Common myeloid progenitor, CD34-positive (primary cell): Measurements from ENCODE around the gene RAB20.
"Not testable (repeated sequence)": the region's sequence is repeated elsewhere in the genome, so short reads cannot be mapped to it uniquely, and the experiment has no call there.

ENCODE experiments used
- CTCF ChIA-PET: fragments of 350-600 bp; sonication (Branson Sonifier 250); formaldehyde crosslinking; loops from one replicate; lab custom pipeline; 2021; ENCODE audit warnings: antibody characterized with exemption; lab: Charles Lee
- POLR2A ChIA-PET: fragments of 350-600 bp; sonication (Branson Sonifier 250); formaldehyde crosslinking; loops from one replicate; lab custom pipeline; 2021; ENCODE audit warnings: antibody characterized with exemption; lab: Charles Lee
- DNase-seq, 3 donors: peaks; one replicate each; pipeline versions ENCODE4 v3.0.0 to v3.0.0-alpha.2; 2013
- H3K27ac ChIP-seq, 2 experiments: 1 replicate in 1 of 2; 2 replicates in 1 of 2; pipeline ENCODE4 v1.7.0; 2013; ENCODE audit warnings: inconsistent platforms in 2 of 2, low read length in 2 of 2, mild to moderate bottlenecking in 2 of 2, low read depth in 1 of 2, moderate library complexity in 1 of 2; ENCODE audit not compliant: severe bottlenecking in 2 of 2, insufficient read depth in 1 of 2, poor library complexity in 1 of 2
- H3K27me3 ChIP-seq, 5 experiments: replicated peaks in 2 of 5; 1 replicate in 3 of 5; 2 replicates in 2 of 5; pipeline versions ENCODE4 v1.6.1 to v1.7.0; 2013; ENCODE audit warnings: low read length in 4 of 5, mild to moderate bottlenecking in 2 of 5, moderate library complexity in 2 of 5, inconsistent platforms in 1 of 5; ENCODE audit not compliant: insufficient read depth in 5 of 5, control insufficient read depth in 4 of 5
- H3K36me3 ChIP-seq, 4 experiments: 1 replicate in 2 of 4; 2 replicates in 2 of 4; pipeline versions ENCODE4 v1.6.1 to v1.7.0; 2013; ENCODE audit warnings: low read length in 3 of 4, control low read depth in 1 of 4, mild to moderate bottlenecking in 1 of 4; ENCODE audit not compliant: control insufficient read depth in 4 of 4, insufficient read depth in 4 of 4
- H3K4me1 ChIP-seq, 4 experiments: 1 replicate in 3 of 4; 2 replicates in 1 of 4; pipeline versions ENCODE4 v1.6.1 to v1.7.1; 2013; ENCODE audit warnings: low read length in 3 of 4, mild to moderate bottlenecking in 3 of 4, control low read depth in 1 of 4, inconsistent platforms in 1 of 4, moderate library complexity in 1 of 4; ENCODE audit not compliant: control insufficient read depth in 4 of 4, insufficient read depth in 4 of 4; ENCODE audit errors: control extremely low read depth in 1 of 4
- H3K4me3 ChIP-seq, 7 experiments: 1 replicate in 4 of 7; 2 replicates in 3 of 7; pipeline versions ENCODE4 v1.5.1 to v1.7.0; 2013; ENCODE audit warnings: mild to moderate bottlenecking in 7 of 7, low read length in 6 of 7, moderate library complexity in 6 of 7, inconsistent platforms in 2 of 7, low read depth in 2 of 7, control low read depth in 1 of 7; ENCODE audit not compliant: insufficient read depth in 4 of 7, control insufficient read depth in 1 of 7; ENCODE audit errors: extremely low read depth in 1 of 7
- H3K9me3 ChIP-seq, 5 experiments: 1 replicate in 4 of 5; 2 replicates in 1 of 5; pipeline versions ENCODE4 v1.6.1 to v1.7.1; 2013; ENCODE audit warnings: low read length in 4 of 5, mild to moderate bottlenecking in 2 of 5, inconsistent platforms in 1 of 5, low read depth in 1 of 5, moderate library complexity in 1 of 5; ENCODE audit not compliant: control insufficient read depth in 4 of 5, insufficient read depth in 2 of 5; ENCODE audit errors: control extremely low read depth in 1 of 5
- WGBS: methylation state at CpG from one replicate; pipeline ENCODE4 v1.1.5; 2013; ENCODE audit not compliant: insufficient coverage; 5-methylcytosine and 5-hydroxymethylcytosine counted together

RAB20 gene

GRCh38 chr13:110501188-110501587 lies 60.3 kb downstream of the RAB20 start:
- WGBS: 100% methylated on average over 2 of the region's 9 CpGs
- ChIA-PET CTCF (interaction anchor here (1.0 to 1.4 kb wide), 3 partner anchors 10 to 46 kb away, joined by 3 read pairs; no protein-coding TSS in a partner anchor), POLR2A (no interaction called here)
- Histone ChIP-seq H3K4me3 (no peak overlapping the region), H3K4me1 (no peaks in the 10 kb centered on the region), H3K9me3 (peaks cover 0 to 16% (median 7%) of the 10 kb centered on the region in 5 experiments), H3K27ac (no peak overlapping the region), H3K36me3 (no peaks in the 10 kb centered on the region), H3K27me3 (peaks cover 0 to 9% (median 1%) of the 10 kb centered on the region in 5 experiments)
- DNase-seq: no peak

GRCh38 chr13:110500341-110500740 lies 61.2 kb downstream of the RAB20 start:
- no peak overlapping the region for H3K4me3 ChIP-seq
- peaks cover 0 to 9% (median 1%) of the 10 kb centered on the region in 5 experiments for H3K27me3 ChIP-seq
- DNase-seq: no peak
- H3K4me1 ChIP-seq: no peaks in the 10 kb centered on the region
- ChIA-PET POLR2A (no interaction called here), CTCF (interaction anchor here (1.0 to 1.4 kb wide), 3 partner anchors 9 to 45 kb away, joined by 3 read pairs; no protein-coding TSS in a partner anchor)
- no peak overlapping the region for H3K27ac ChIP-seq
- H3K36me3 ChIP-seq: no peaks in the 10 kb centered on the region
- 100% methylated on average over 1 of the region's 3 CpGs for WGBS
- peaks cover 0 to 16% (median 7%) of the 10 kb centered on the region in 5 experiments for H3K9me3 ChIP-seq

GRCh38 chr13:110499621-110500281 lies 61.8 kb downstream of the RAB20 start:
- WGBS: 95% methylated on average over 8 of the region's 10 CpGs
- DNase-seq: no peak
- Histone ChIP-seq H3K27ac (no peak overlapping the region), H3K9me3 (peaks cover 0 to 16% (median 7%) of the 10 kb centered on the region in 5 experiments), H3K4me1 (no peaks in the 10 kb centered on the region), H3K4me3 (no peak overlapping the region), H3K27me3 (peaks cover 0 to 9% (median 1%) of the 10 kb centered on the region in 5 experiments), H3K36me3 (no peaks in the 10 kb centered on the region)
- POLR2A ChIA-PET: no interaction called here
- CTCF ChIA-PET: interaction anchor here (1.4 kb wide), 1 partner anchor 44 kb away, joined by 3 read pairs; no protein-coding TSS in a partner anchor

DNA sequence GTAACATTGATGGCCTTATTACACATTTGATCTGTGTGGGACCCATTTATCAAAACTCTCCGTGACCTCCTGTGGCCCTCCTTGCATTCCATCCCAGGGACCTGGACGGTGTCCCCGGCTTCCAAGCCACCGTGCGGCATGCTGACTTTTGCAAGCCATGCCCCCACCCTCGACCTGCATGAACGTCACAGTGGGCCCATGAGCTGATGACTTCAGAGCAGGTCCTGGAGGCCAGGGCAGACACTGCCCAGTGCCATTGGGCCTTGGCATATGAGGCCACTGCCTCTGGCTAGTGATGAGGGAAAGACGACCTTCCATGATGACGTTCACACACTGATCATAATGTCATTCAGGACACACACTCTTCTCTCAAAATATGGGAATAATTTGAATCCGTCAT lies 62.8 kb downstream of the RAB20 start:
- Histone ChIP-seq H3K27ac (no peak overlapping the region), H3K4me3 (no peak overlapping the region), H3K27me3 (peaks cover 0 to 9% (median 1%) of the 10 kb centered on the region in 5 experiments), H3K36me3 (no peaks in the 10 kb centered on the region), H3K4me1 (no peaks in the 10 kb centered on the region), H3K9me3 (peaks cover 0 to 16% (median 7%) of the 10 kb centered on the region in 5 experiments)
- WGBS: 96% methylated on average over 6 of the region's 10 CpGs
- DNase-seq: no peak
- POLR2A ChIA-PET: no interaction called here
- CTCF ChIA-PET: no interaction called here

- no peak for DNase-seq
- ChIA-PET POLR2A (no interaction called here), CTCF (no interaction called here)
- H3K36me3 ChIP-seq: no peaks in the 10 kb centered on the region
- no peaks in the 10 kb centered on the region for H3K4me1 ChIP-seq
- no peak overlapping the region for H3K4me3 ChIP-seq
- H3K27ac ChIP-seq: no peak overlapping the region
- H3K27me3 ChIP-seq: peaks cover 0 to 9% (median 1%) of the 10 kb centered on the region in 5 experiments
- H3K9me3 ChIP-seq: peaks cover 0 to 16% (median 7%) of the 10 kb centered on the region in 5 experiments
- WGBS: 95% methylated on average over 5 of the region's 5 CpGs
Measured at GRCh38 chr13:110498327-110498726, 63.2 kb downstream of the RAB20 start.

GRCh38 chr13:110497896-110498295 lies 63.6 kb downstream of the RAB20 start:
- H3K4me3 ChIP-seq, H3K27ac ChIP-seq, DNase-seq, H3K36me3 ChIP-seq, CTCF ChIA-PET, H3K27me3 ChIP-seq, H3K4me1 ChIP-seq, POLR2A ChIA-PET: not testable (repeated sequence)
- H3K9me3 ChIP-seq: peaks cover 0 to 16% (median 7%) of the 10 kb centered on the region in 5 experiments
- whole genome bisulfite sequencing: 93% methylated on average over 3 of the region's 3 CpGs

GRCh38 chr13:110497003-110497402 lies 64.5 kb downstream of the RAB20 start:
- Histone ChIP-seq H3K27me3 (peaks cover 0 to 9% (median 1%) of the 10 kb centered on the region in 5 experiments), H3K4me3 (no peak overlapping the region), H3K4me1 (no peaks in the 10 kb centered on the region), H3K9me3 (peaks cover 0 to 16% (median 7%) of the 10 kb centered on the region in 5 experiments), H3K27ac (no peak overlapping the region), H3K36me3 (no peaks in the 10 kb centered on the region)
- ChIA-PET CTCF (no interaction called here), POLR2A (interaction anchor here (0.7 kb wide), 1 partner anchor 314 kb away, joined by 3 read pairs; no protein-coding TSS in a partner anchor)
- DNase-seq: no peak
- 100% methylated on average over 2 of the region's 2 CpGs for WGBS
